Choroid plexus epithelial cell (primary cell): ENCODE results near the gene PIK3R1.

Experiments used
- DNase-seq: peaks from one replicate; pipeline ENCODE4 v3.0.0-alpha.2; 2010; ENCODE audit warnings: low read depth
- H3K4me3 ChIP-seq: 2 replicates; pipeline ENCODE4 v1.5.1; 2011; ENCODE audit warnings: low read depth, mild to moderate bottlenecking, control low read depth, low read length, moderate library complexity
- TF ChIP-seq, protein P1 (sequence below): conservative IDR thresholded peaks from 2 replicates; pipeline ENCODE4 v1.5.1; 2011; ENCODE audit warnings: low read depth, mild to moderate bottlenecking, control low read depth, inconsistent platforms, low read length, moderate library complexity

Gene PIK3R1

DNA sequence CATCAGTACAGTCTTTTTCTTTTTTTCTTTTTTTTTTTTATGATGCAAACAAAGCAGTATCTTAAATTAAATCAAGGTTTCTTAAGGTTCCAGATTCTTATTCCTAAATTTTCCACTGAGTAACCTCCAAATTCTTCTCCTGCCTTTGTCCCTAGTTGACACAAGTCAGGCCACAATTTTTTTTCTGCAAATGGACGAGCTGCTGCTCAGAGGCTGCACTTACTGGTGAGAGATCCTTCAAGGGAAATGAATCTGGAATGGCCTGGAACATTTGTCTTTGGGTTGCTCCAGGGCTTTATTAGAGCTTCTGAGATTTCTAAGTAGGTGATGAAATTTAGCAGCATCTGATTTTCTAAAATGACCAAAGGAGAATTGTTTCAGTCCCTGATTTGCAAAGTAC, 39.3 kb downstream of the PIK3R1 start:
- H3K4me3 ChIP-seq = no peak overlapping the region
- no peak for DNase-seq
- TF ChIP-seq, protein P1, sequence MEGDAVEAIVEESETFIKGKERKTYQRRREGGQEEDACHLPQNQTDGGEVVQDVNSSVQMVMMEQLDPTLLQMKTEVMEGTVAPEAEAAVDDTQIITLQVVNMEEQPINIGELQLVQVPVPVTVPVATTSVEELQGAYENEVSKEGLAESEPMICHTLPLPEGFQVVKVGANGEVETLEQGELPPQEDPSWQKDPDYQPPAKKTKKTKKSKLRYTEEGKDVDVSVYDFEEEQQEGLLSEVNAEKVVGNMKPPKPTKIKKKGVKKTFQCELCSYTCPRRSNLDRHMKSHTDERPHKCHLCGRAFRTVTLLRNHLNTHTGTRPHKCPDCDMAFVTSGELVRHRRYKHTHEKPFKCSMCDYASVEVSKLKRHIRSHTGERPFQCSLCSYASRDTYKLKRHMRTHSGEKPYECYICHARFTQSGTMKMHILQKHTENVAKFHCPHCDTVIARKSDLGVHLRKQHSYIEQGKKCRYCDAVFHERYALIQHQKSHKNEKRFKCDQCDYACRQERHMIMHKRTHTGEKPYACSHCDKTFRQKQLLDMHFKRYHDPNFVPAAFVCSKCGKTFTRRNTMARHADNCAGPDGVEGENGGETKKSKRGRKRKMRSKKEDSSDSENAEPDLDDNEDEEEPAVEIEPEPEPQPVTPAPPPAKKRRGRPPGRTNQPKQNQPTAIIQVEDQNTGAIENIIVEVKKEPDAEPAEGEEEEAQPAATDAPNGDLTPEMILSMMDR = no peak

DNA sequence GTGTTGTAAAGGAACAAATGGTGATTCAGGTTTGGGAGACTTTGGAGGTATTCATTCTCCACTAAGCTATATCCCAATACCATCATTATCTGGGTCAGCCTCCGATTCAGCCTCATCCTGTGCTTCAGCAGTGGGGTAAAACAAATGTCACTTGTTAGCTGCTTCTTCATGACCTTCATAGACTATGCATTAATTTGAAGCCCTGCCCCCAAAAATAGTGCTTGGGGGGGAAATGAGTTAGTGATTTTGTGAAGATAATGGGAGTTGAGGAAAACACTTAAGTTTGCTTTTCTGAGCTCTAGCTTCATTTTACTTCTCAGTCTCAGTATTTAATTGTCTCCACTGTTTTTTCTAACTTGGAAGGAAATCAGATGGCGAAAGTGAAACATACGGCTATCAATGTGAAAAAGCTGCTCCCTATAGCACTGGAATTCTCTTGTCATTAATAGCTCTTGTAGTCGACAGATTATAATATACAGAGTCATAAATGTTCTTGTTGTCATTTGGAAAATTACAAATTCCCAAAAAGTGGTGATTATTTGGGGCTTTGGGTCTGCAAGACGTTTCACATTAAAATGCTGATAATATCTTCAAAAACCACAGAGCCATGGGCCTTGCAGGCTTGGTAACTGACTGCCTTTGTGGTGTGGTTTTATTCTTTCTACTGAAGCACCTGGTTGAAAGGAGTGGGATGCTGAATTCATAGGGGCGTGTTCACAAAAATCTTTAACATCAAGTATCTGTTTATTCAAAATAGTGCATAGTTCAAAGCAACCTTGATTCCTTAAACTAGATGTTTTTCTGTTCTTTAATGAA, 40.0 kb downstream of the PIK3R1 start:
- TF ChIP-seq, protein P1 = no peak
- no peak overlapping the region for H3K4me3 ChIP-seq
- no peak for DNase-seq

DNA sequence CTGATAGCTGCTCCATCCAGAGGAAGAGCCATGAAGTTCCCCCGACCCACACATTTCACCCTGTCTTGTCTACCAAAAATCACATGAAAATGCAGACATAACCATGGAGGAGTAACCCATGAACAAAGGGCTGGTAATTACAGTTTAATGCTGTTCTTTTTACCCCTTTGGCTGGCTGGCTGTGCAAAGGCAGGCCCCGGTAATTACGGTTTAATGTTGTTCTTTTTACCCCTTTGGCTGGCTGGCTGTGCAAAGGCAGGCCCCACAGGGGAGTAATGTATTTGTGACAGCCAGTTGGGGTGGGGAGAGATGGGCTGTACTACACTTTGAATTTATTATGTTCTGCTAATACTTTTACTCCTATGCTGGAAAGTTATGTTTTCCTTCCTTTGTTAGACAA, 41.7 kb downstream of the PIK3R1 start:
- DNase-seq = no peak
- TF ChIP-seq, protein P1 = no peak
- no peak overlapping the region for H3K4me3 ChIP-seq

DNA sequence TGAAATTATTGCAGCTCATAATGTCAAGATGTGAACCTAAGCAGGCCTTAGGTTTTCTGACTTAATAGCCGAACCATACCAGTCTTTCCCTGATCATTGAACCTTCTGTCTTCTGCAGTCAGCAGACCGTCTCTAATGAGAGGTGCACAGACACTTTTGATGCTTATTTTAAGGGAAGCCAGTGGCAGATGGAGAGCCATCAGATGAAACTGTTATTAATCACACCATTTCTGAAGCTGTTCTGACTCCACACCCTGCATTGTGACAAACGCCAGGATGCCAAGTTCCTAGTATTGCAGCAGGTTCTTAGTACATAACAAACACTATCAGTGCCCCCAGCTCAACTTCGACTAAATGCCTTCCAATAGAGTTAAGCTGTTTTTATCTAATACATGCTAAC, 43.0 kb downstream of the PIK3R1 start:
- TF ChIP-seq, protein P1 = no peak
- H3K4me3 ChIP-seq = no peak overlapping the region
- no peak for DNase-seq

DNA sequence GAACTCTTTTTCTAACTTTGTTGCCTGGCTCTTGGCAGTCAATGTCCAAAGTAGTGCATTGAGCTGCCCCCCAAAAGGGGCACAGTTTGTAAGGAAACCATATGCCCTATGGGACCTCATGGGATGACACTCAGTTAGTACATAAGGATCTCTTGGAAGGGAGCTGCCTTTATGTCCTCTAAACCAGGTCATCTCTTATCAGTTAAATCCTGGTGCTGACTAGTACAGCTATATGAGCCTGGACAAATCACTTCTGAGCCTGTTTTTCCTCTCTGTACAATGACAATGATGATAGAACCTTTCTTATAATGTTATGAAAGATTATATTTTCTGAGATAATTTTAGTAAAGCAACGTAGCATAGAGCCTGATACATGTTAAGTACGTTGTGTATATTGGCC, 44.1 kb downstream of the PIK3R1 start:
- no peak for DNase-seq

DNA sequence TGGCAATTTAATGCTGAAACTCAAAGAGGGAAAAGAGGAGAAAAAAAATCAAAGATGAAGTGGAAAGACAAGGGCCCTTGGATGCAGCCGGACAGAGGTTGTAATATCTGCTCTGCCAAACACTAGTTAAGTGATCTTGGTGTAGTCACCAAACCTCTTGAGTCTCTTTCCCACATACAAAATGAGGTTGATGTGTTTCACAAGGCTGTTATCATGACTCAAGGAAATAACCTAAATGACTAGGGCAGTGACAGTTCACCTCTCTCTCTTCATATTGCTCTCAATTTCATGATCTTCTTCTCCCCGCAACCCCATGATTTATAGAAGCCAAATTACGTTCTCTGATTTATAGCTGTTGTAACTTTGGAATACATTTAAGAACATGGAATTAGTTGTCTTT, 44.9 kb downstream of the PIK3R1 start:
- H3K4me3 ChIP-seq = no peak overlapping the region
- DNase-seq = no peak

More for the DNA sequence above, 44.1 kb downstream of the PIK3R1 start:
- H3K4me3 ChIP-seq = no peak overlapping the region
- TF ChIP-seq, protein P1 = no peak

More for the DNA sequence above, 44.9 kb downstream of the PIK3R1 start:
- TF ChIP-seq, protein P1 = no peak
